Kidney epithelial cell (primary cell): ENCODE data around the gene NSMCE1. TPM values are rescaled to one million over a fixed set of nuclear protein-coding genes. Genes with fewer than 3 reads are reported as not detected.

Source experiments
- DNase-seq: peaks from one replicate; pipeline ENCODE4 v3.0.0-alpha.2; 2010; ENCODE audit warnings: low read depth
- H3K27me3 ChIP-seq: 2 replicates; pipeline ENCODE4 v1.6.0; 2011; ENCODE audit warnings: low read length; ENCODE audit not compliant: control insufficient read depth, insufficient read depth
- H3K36me3 ChIP-seq: 2 replicates; pipeline ENCODE4 v1.5.1; 2011; ENCODE audit warnings: low read length; ENCODE audit not compliant: control insufficient read depth, insufficient read depth
- H3K4me3 ChIP-seq: 2 replicates; pipeline ENCODE4 v1.5.1; 2011; ENCODE audit warnings: low read depth, mild to moderate bottlenecking, control low read depth, low read length
- CTCF ChIP-seq: IDR thresholded peaks from 2 replicates; pipeline ENCODE4 v1.5.1; 2011; ENCODE audit warnings: mild to moderate bottlenecking, moderate library complexity, low read length, control low read depth, inconsistent platforms; ENCODE audit not compliant: insufficient read depth, poor library complexity, severe bottlenecking
- total RNA-seq: library from RNA; depleted of rRNA; stranded (reverse); fragments of >200 nt; gene quantifications from 2 replicates; pipeline ENCODE4 v1.2.3, GENCODE V29; 2015

NSMCE1 gene
- total RNA-seq, 1 donor from 2014 or later = 94.8 TPM

GRCh38 chr16:27258241-27258734 is 10.3 kb downstream of the NSMCE1 start:
- no peak for TF ChIP-seq CTCF
- Histone ChIP-seq H3K27me3 (no peaks in the 10 kb centered on the region), H3K4me3 (no peak overlapping the region), H3K36me3 (no peaks in the 10 kb centered on the region)
- DNase-seq = no peak

GRCh38 chr16:27257271-27257670 is 11.3 kb downstream of the NSMCE1 start:
- H3K27me3 ChIP-seq = no peaks in the 10 kb centered on the region

GRCh38 chr16:27256861-27257260 is 11.7 kb downstream of the NSMCE1 start:
- Histone ChIP-seq H3K36me3 (no peaks in the 10 kb centered on the region), H3K4me3 (no peak overlapping the region), H3K27me3 (no peaks in the 10 kb centered on the region)
- no peak for DNase-seq
- no peak for TF ChIP-seq CTCF

More at GRCh38 chr16:27257271-27257670, 11.3 kb downstream of the NSMCE1 start:
- DNase-seq = no peak
- no peak for TF ChIP-seq CTCF
- H3K4me3 ChIP-seq = no peak overlapping the region
- H3K36me3 ChIP-seq = no peaks in the 10 kb centered on the region

GRCh38 chr16:27254262-27254811 is 14.2 kb downstream of the NSMCE1 start:
- no peak for DNase-seq
- H3K36me3 ChIP-seq = no peaks in the 10 kb centered on the region
- H3K4me3 ChIP-seq = no peak overlapping the region
- H3K27me3 ChIP-seq = no peaks in the 10 kb centered on the region
- no peak for TF ChIP-seq CTCF

GRCh38 chr16:27253526-27253930 is 15.0 kb downstream of the NSMCE1 start:
- Histone ChIP-seq H3K4me3 (no peak overlapping the region), H3K36me3 (no peaks in the 10 kb centered on the region), H3K27me3 (no peaks in the 10 kb centered on the region)
- peak; percentile 73 for DNase-seq
- TF ChIP-seq CTCF = no peak

GRCh38 chr16:27252206-27252585 is 16.4 kb downstream of the NSMCE1 start:
- H3K36me3 ChIP-seq = no peaks in the 10 kb centered on the region
- no peaks in the 10 kb centered on the region for H3K27me3 ChIP-seq
- H3K4me3 ChIP-seq = no peak overlapping the region
- no peak for DNase-seq
- TF ChIP-seq CTCF = no peak
